ENCODE measurements around the gene ALOX12B. TPM values are rescaled to one million over a fixed set of nuclear protein-coding genes. Genes with fewer than 3 reads are reported as not detected.
A peak's percentile ranks its signal among the peaks of the same experiment; 100 is the strongest.

Gene ALOX12B
- total RNA-seq, 1 experiment from 2014 or later, result not detected

- Histone ChIP-seq H3K36me3 (replicated peaks; ENCODE audit: control insufficient read depth, insufficient read depth, low read length) (no peaks in the 10 kb centered on the region), H3K4me3 (ENCODE audit: insufficient read depth, low read depth, low read length) (peak overlapping the region; percentile 74), H3K27me3 (ENCODE audit: control insufficient read depth, insufficient read depth, low read length) (peaks cover 65% of the 10 kb centered on the region)
- DNase-seq, result peak; percentile 93
Measured at GRCh38 chr17:8121681-8122421, 34.3 kb upstream of the ALOX12B start.

GRCh38 chr17:8121407-8121680, 33.8 kb upstream of the ALOX12B start:
- DNase-seq, result no peak
- H3K27me3 ChIP-seq (ENCODE audit: control insufficient read depth, insufficient read depth, low read length), result peaks cover 69% of the 10 kb centered on the region
- H3K36me3 ChIP-seq (replicated peaks; ENCODE audit: control insufficient read depth, insufficient read depth, low read length), result no peaks in the 10 kb centered on the region
- peak overlapping the region; percentile 74 for H3K4me3 ChIP-seq (ENCODE audit: insufficient read depth, low read depth, low read length)

- peaks cover 73% of the 10 kb centered on the region for H3K27me3 ChIP-seq (ENCODE audit: control insufficient read depth, insufficient read depth, low read length)
- peak; percentile 87 for DNase-seq
- H3K36me3 ChIP-seq (replicated peaks; ENCODE audit: control insufficient read depth, insufficient read depth, low read length), result no peaks in the 10 kb centered on the region
- H3K4me3 ChIP-seq (ENCODE audit: insufficient read depth, low read depth, low read length), result peak overlapping the region; percentile 74
Measured at GRCh38 chr17:8120520-8121406, 33.2 kb upstream of the ALOX12B start.

GRCh38 chr17:8119581-8120519, 32.3 kb upstream of the ALOX12B start:
- Histone ChIP-seq H3K4me3 (ENCODE audit: insufficient read depth, low read depth, low read length) (peak overlapping the region; percentile 78), H3K27me3 (ENCODE audit: control insufficient read depth, insufficient read depth, low read length) (peaks cover 74% of the 10 kb centered on the region), H3K36me3 (replicated peaks; ENCODE audit: control insufficient read depth, insufficient read depth, low read length) (no peaks in the 10 kb centered on the region)
- DNase-seq, result peak; percentile 63

GRCh38 chr17:8118769-8119580, 31.5 kb upstream of the ALOX12B start:
- H3K36me3 ChIP-seq (replicated peaks; ENCODE audit: control insufficient read depth, insufficient read depth, low read length), result no peaks in the 10 kb centered on the region

GRCh38 chr17:8117980-8118768, 30.7 kb upstream of the ALOX12B start, which contains the start of gene ALOXE3:
Gene ALOXE3, minus strand, starts transcription at chr17:8118514. Its CDS starts 524 bp downstream, at chr17:8117990.
- H3K27me3 ChIP-seq (ENCODE audit: control insufficient read depth, insufficient read depth, low read length), result peaks cover 66% of the 10 kb centered on the region
- H3K4me3 ChIP-seq (ENCODE audit: insufficient read depth, low read depth, low read length), result peak within 1 kb of the TSS; percentile 78
- H3K36me3 ChIP-seq (replicated peaks; ENCODE audit: control insufficient read depth, insufficient read depth, low read length), result no peaks in the 10 kb centered on the region
- DNase-seq, result peak; percentile 79

More at GRCh38 chr17:8118769-8119580, 31.5 kb upstream of the ALOX12B start:
- DNase-seq, result peak; percentile 94
- Histone ChIP-seq H3K4me3 (ENCODE audit: insufficient read depth, low read depth, low read length) (peak overlapping the region; percentile 78), H3K27me3 (ENCODE audit: control insufficient read depth, insufficient read depth, low read length) (peaks cover 74% of the 10 kb centered on the region)

GRCh38 chr17:8117367-8117979, 30.0 kb upstream of the ALOX12B start:
- peak; percentile 66 for DNase-seq
- Histone ChIP-seq H3K27me3 (ENCODE audit: control insufficient read depth, insufficient read depth, low read length) (peaks cover 66% of the 10 kb centered on the region), H3K4me3 (ENCODE audit: insufficient read depth, low read depth, low read length) (peak overlapping the region; percentile 78), H3K36me3 (replicated peaks; ENCODE audit: control insufficient read depth, insufficient read depth, low read length) (no peaks in the 10 kb centered on the region)

GRCh38 chr17:8116776-8117175, 29.3 kb upstream of the ALOX12B start:
- H3K27me3 ChIP-seq (ENCODE audit: control insufficient read depth, insufficient read depth, low read length), result peaks cover 65% of the 10 kb centered on the region
- DNase-seq, result peak; percentile 16
- no peaks in the 10 kb centered on the region for H3K36me3 ChIP-seq (replicated peaks; ENCODE audit: control insufficient read depth, insufficient read depth, low read length)
- H3K4me3 ChIP-seq (ENCODE audit: insufficient read depth, low read depth, low read length), result no peak overlapping the region

- Histone ChIP-seq H3K4me3 (ENCODE audit: insufficient read depth, low read depth, low read length) (no peak overlapping the region), H3K36me3 (replicated peaks; ENCODE audit: control insufficient read depth, insufficient read depth, low read length) (no peaks in the 10 kb centered on the region), H3K27me3 (ENCODE audit: control insufficient read depth, insufficient read depth, low read length) (peaks cover 61% of the 10 kb centered on the region)
- DNase-seq, result no peak
Measured at GRCh38 chr17:8110907-8111306, 23.4 kb upstream of the ALOX12B start.

- Histone ChIP-seq H3K4me3 (ENCODE audit: insufficient read depth, low read depth, low read length) (peak overlapping the region; percentile 58; the same call in 1 of the 2 replicates), H3K36me3 (replicated peaks; ENCODE audit: control insufficient read depth, insufficient read depth, low read length) (no peaks in the 10 kb centered on the region), H3K27me3 (ENCODE audit: control insufficient read depth, insufficient read depth, low read length) (peaks cover 56% of the 10 kb centered on the region)
- DNase-seq, result no peak
Measured at GRCh38 chr17:8110456-8110804, 22.9 kb upstream of the ALOX12B start.

GRCh38 chr17:8109661-8110455, 22.3 kb upstream of the ALOX12B start:
- Histone ChIP-seq H3K27me3 (ENCODE audit: control insufficient read depth, insufficient read depth, low read length) (peaks cover 50% of the 10 kb centered on the region), H3K4me3 (ENCODE audit: insufficient read depth, low read depth, low read length) (peak overlapping the region; percentile 58), H3K36me3 (replicated peaks; ENCODE audit: control insufficient read depth, insufficient read depth, low read length) (no peaks in the 10 kb centered on the region)
- peak; percentile 96 for DNase-seq

GRCh38 chr17:8108972-8109660, 21.6 kb upstream of the ALOX12B start:
- H3K27me3 ChIP-seq (ENCODE audit: control insufficient read depth, insufficient read depth, low read length), result peaks cover 43% of the 10 kb centered on the region
- peak; percentile 65 for DNase-seq
- no peak overlapping the region for H3K4me3 ChIP-seq (ENCODE audit: insufficient read depth, low read depth, low read length)
- H3K36me3 ChIP-seq (replicated peaks; ENCODE audit: control insufficient read depth, insufficient read depth, low read length), result no peaks in the 10 kb centered on the region
